CD14-positive monocyte (primary cell): ENCODE measurements around the gene HSPB2. TPM values are rescaled to one million over a fixed set of nuclear protein-coding genes. Genes with fewer than 3 reads are reported as not detected.

ENCODE experiments used
- DNase-seq, 3 donors: peaks; one replicate each; pipeline ENCODE4 v3.0.0-alpha.2; 2011 to 2022
- H2AFZ ChIP-seq: 2 replicates; pipeline ENCODE4 v1.6.0; 2012; ENCODE audit warnings: mild to moderate bottlenecking, low read depth, low read length, inconsistent platforms; ENCODE audit not compliant: insufficient read depth, poor library complexity, severe bottlenecking
- H3K27ac ChIP-seq, 2 donors: 1 replicate in 1 of 2; 2 replicates in 1 of 2; pipeline ENCODE4 v1.5.1; 2012 to 2013; ENCODE audit warnings: low read length in 2 of 2, control low read depth in 1 of 2, inconsistent platforms in 1 of 2, low read depth in 1 of 2, mild to moderate bottlenecking in 1 of 2
- H3K27me3 ChIP-seq, 2 donors: one replicate each; pipeline versions ENCODE4 v1.6.0 to v1.6.1; 2011 to 2013; ENCODE audit warnings: low read length in 2 of 2; ENCODE audit not compliant: control insufficient read depth in 2 of 2, insufficient read depth in 2 of 2
- H3K36me3 ChIP-seq, 2 donors: replicated peaks in 1 of 2; 1 replicate in 1 of 2; 2 replicates in 1 of 2; pipeline versions ENCODE4 v1.5.1 to v1.6.1; 2012 to 2013; ENCODE audit warnings: low read length in 2 of 2, control low read depth in 1 of 2, inconsistent platforms in 1 of 2, mild to moderate bottlenecking in 1 of 2; ENCODE audit not compliant: insufficient read depth in 2 of 2, control insufficient read depth in 1 of 2
- H3K4me1 ChIP-seq, 2 donors: 1 replicate in 1 of 2; 2 replicates in 1 of 2; pipeline versions ENCODE4 v1.5.1 to v1.6.1; 2012 to 2013; ENCODE audit warnings: low read length in 2 of 2, control low read depth in 1 of 2, inconsistent platforms in 1 of 2, mild to moderate bottlenecking in 1 of 2, moderate library complexity in 1 of 2; ENCODE audit not compliant: insufficient read depth in 2 of 2, control insufficient read depth in 1 of 2
- H3K4me2 ChIP-seq: replicated peaks from 2 replicates; pipeline ENCODE3; 2012; ENCODE audit warnings: low read length, moderate library complexity, mild to moderate bottlenecking; ENCODE audit not compliant: poor library complexity, severe bottlenecking; ENCODE audit errors: extremely low read depth
- H3K4me3 ChIP-seq, 3 experiments: fragments of 200-600 bp in 1 of 3; sonication (generic) in 1 of 3; replicated peaks in 1 of 3; 1 replicate in 2 of 3; 2 replicates in 1 of 3; pipeline ENCODE4 v1.5.1; 2011 to 2013; ENCODE audit warnings: low read length in 3 of 3, mild to moderate bottlenecking in 3 of 3, control low read depth in 2 of 3, low read depth in 2 of 3, inconsistent platforms in 1 of 3, moderate library complexity in 1 of 3
- H3K79me2 ChIP-seq: 2 replicates; pipeline ENCODE4 v1.6.0; 2012; ENCODE audit warnings: mild to moderate bottlenecking, control low read depth, inconsistent platforms, low read length, moderate library complexity; ENCODE audit not compliant: insufficient read depth
- H3K9ac ChIP-seq: 2 replicates; pipeline ENCODE4 v1.6.0; 2017; ENCODE audit warnings: low read length, mild to moderate bottlenecking; ENCODE audit not compliant: insufficient read depth, poor library complexity, severe bottlenecking
- H3K9me3 ChIP-seq, 2 donors: replicated peaks in 1 of 2; 1 replicate in 1 of 2; 2 replicates in 1 of 2; pipeline versions ENCODE4 v1.5.1 to v1.6.1; 2012 to 2013; ENCODE audit warnings: low read length in 2 of 2, control low read depth in 1 of 2; ENCODE audit not compliant: control insufficient read depth in 1 of 2, insufficient read depth in 1 of 2
- H4K20me1 ChIP-seq: 2 replicates; pipeline ENCODE4 v1.6.0; 2012; ENCODE audit warnings: mild to moderate bottlenecking, low read length, control low read depth, moderate library complexity; ENCODE audit not compliant: insufficient read depth
- H3K27ac Mint-ChIP-seq, 7 donors: one replicate each; pipeline ENCODE4 v1.8.0; 2020; ENCODE audit warnings: mild to moderate bottlenecking in 7 of 7, mixed read lengths in 7 of 7, moderate library complexity in 6 of 7, inconsistent platforms in 2 of 7
- H3K27me3 Mint-ChIP-seq, 3 donors: one replicate each; pipeline ENCODE4 v1.8.0; 2021 to 2022; ENCODE audit warnings: low read depth in 3 of 3, mild to moderate bottlenecking in 3 of 3, mixed read lengths in 3 of 3, moderate library complexity in 3 of 3, inconsistent platforms in 1 of 3
- H3K36me3 Mint-ChIP-seq, 2 donors: one replicate each; pipeline ENCODE4 v1.8.0; 2020; ENCODE audit warnings: mixed read lengths in 2 of 2, inconsistent platforms in 1 of 2, mild to moderate bottlenecking in 1 of 2
- H3K4me1 Mint-ChIP-seq: one replicate; pipeline ENCODE4 v1.8.0; 2020; ENCODE audit warnings: mild to moderate bottlenecking, mixed read lengths
- H3K4me3 Mint-ChIP-seq, 2 donors: one replicate each; pipeline ENCODE4 v1.8.0; 2020; ENCODE audit warnings: mild to moderate bottlenecking in 2 of 2, mixed read lengths in 2 of 2, moderate library complexity in 1 of 2
- H3K9me3 Mint-ChIP-seq, 7 donors: one replicate each; pipeline ENCODE4 v1.8.0; 2020 to 2022; ENCODE audit warnings: mixed read lengths in 7 of 7, mild to moderate bottlenecking in 6 of 7, moderate library complexity in 6 of 7, inconsistent platforms in 2 of 7
- WGBS: methylation state at CpG from one replicate; pipeline ENCODE4 v1.1.5; 2013; ENCODE audit warnings: missing lambda C conversion rate; ENCODE audit not compliant: insufficient coverage; 5-methylcytosine and 5-hydroxymethylcytosine counted together
- intact Hi-C, 2 donors: fragments of 100-400 bp; cut with micrococcal nuclease; formaldehyde crosslinking; loops; one replicate each; pipeline versions ENCODE4 v1.15.0 to v1.15.1; 2023
- polyA plus RNA-seq, 3 donors: library from polyadenylated mRNA; depleted of rRNA in 1 of 3; unstranded in 2 of 3; stranded (reverse) in 1 of 3; fragments of 300-500 nt in 2 of 3; fragments of >200 nt in 1 of 3; fragmentation: Illumina TruSeq in 2 of 3; gene quantifications; 1 replicate in 2 of 3; 2 replicates in 1 of 3; pipeline ENCODE4 v1.2.3, GENCODE V29; 2012 to 2021
- TF ChIP-seq, protein P1 (sequence below): fragments of 200-600 bp; IDR thresholded peaks from one replicate; pipeline ENCODE4 v1.8.0; 2022; ENCODE audit warnings: antibody characterized with exemption, mild to moderate bottlenecking

HSPB2 gene
- polyA plus RNA-seq, 3 donors = not detected

DNA sequence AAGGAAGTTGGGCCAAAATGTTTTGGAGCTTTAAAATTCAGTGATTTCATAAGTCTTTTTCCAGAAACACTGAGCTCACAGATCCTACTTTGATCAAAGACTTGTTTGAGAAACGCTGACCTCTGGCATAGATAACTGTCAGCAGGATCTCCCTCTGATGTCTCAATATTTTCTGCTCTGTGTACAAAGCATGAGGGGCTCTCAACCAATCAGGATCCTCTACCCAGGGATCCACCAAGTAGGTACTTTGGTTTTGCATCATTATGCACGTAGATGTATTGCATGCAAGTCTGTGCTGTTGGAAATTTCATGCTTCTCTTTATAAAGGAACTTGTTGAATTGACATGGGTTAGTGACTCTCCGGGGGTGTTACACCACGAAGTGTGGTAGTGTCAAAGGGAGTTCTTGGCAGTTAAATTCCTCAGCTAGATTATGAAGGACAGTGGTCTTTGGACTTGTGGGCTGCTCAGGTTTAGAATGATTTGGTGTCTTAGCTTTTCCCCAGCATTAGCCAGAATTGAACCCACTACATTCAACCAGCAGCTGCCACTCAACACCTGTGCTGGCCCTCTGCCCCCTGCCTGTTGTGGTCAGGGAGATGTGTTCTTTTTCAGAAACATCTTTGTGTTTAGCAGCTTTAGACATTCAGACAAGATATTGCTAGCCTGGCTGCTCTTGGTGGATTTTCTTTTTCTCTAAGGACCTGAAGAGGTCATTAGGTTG is 22.9 kb downstream of the HSPB2 start:
- H3K4me1 ChIP-seq = peaks cover 58 to 70% of the 10 kb centered on the region in 2 donors
- no peak overlapping the region for H2AFZ ChIP-seq
- Mint-ChIP-seq H3K9me3 (no peaks in the 10 kb centered on the region), H3K27ac (peak overlapping the region in 6 of 7 donors; percentile 6 to 60 (median 46)), H3K27me3 (peaks cover 0 to 3% (median 2%) of the 10 kb centered on the region in 3 donors), H3K4me1 (peaks cover 55% of the 10 kb centered on the region), H3K4me3 (no peak overlapping the region), H3K36me3 (peaks cover 0 to 2% of the 10 kb centered on the region in 2 donors)
- H3K4me2 ChIP-seq = no peak overlapping the region
- no peaks in the 10 kb centered on the region for H3K36me3 ChIP-seq
- 0% methylated on average over 1 of the region's 4 CpGs for WGBS
- H3K79me2 ChIP-seq = no peaks in the 10 kb centered on the region
- intact Hi-C loops = loop anchor here in 1 of 2 donors (10.0 kb wide), 2 partner anchors 89 to 219 kb away; partner anchors contain the start of gene DLAT
- DNase-seq = peak; percentile 26 to 75 (median 27)
- no peak overlapping the region for H3K4me3 ChIP-seq
- TF ChIP-seq, protein P1, sequence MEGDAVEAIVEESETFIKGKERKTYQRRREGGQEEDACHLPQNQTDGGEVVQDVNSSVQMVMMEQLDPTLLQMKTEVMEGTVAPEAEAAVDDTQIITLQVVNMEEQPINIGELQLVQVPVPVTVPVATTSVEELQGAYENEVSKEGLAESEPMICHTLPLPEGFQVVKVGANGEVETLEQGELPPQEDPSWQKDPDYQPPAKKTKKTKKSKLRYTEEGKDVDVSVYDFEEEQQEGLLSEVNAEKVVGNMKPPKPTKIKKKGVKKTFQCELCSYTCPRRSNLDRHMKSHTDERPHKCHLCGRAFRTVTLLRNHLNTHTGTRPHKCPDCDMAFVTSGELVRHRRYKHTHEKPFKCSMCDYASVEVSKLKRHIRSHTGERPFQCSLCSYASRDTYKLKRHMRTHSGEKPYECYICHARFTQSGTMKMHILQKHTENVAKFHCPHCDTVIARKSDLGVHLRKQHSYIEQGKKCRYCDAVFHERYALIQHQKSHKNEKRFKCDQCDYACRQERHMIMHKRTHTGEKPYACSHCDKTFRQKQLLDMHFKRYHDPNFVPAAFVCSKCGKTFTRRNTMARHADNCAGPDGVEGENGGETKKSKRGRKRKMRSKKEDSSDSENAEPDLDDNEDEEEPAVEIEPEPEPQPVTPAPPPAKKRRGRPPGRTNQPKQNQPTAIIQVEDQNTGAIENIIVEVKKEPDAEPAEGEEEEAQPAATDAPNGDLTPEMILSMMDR = no peak
- H3K27ac ChIP-seq = no peak overlapping the region
- H4K20me1 ChIP-seq = no peaks in the 10 kb centered on the region
- no peaks in the 10 kb centered on the region for H3K27me3 ChIP-seq
- H3K9ac ChIP-seq = no peak overlapping the region
- H3K9me3 ChIP-seq = no peaks in the 10 kb centered on the region

GRCh38 chr11:111936040-111936540 is 23.6 kb downstream of the HSPB2 start:
- peak overlapping the region; percentile 92 for H3K4me2 ChIP-seq
- no CpG with 5 or more reads among the region's 3 CpGs for WGBS
- Mint-ChIP-seq H3K4me1 (peaks cover 55% of the 10 kb centered on the region), H3K27me3 (peaks cover 0 to 3% (median 2%) of the 10 kb centered on the region in 3 donors), H3K27ac (peak overlapping the region in 2 of 7 donors; percentile 55 to 60), H3K4me3 (peak overlapping the region; percentile 83 to 91), H3K9me3 (no peaks in the 10 kb centered on the region), H3K36me3 (peaks cover 0 to 2% of the 10 kb centered on the region in 2 donors)
- H3K36me3 ChIP-seq = no peaks in the 10 kb centered on the region
- TF ChIP-seq, protein P1 = no peak
- no peak overlapping the region for H2AFZ ChIP-seq
- no peak for DNase-seq
- no peaks in the 10 kb centered on the region for H3K79me2 ChIP-seq
- H4K20me1 ChIP-seq = no peaks in the 10 kb centered on the region
- no peaks in the 10 kb centered on the region for H3K27me3 ChIP-seq
- intact Hi-C loops = loop anchor here in 1 of 2 donors (10.0 kb wide), 2 partner anchors 89 to 219 kb away; partner anchors contain the start of gene DLAT
- H3K4me3 ChIP-seq = peak overlapping the region in 2 of 3 experiments; percentile 69 to 88
- H3K9ac ChIP-seq = no peak overlapping the region
- H3K9me3 ChIP-seq = no peaks in the 10 kb centered on the region
- H3K4me1 ChIP-seq = peaks cover 58 to 70% of the 10 kb centered on the region in 2 donors
- H3K27ac ChIP-seq = no peak overlapping the region
